ENCODE results near the gene MXD4. TPM values are rescaled to one million over a fixed set of nuclear protein-coding genes. Genes with fewer than 3 reads are reported as not detected.

Gene MXD4
- polyA plus RNA-seq, 1 of the 3 experiments (the other 2 are of a cell fraction), result 38.6 TPM

GRCh38 chr4:2273221-2273620 lies 11.3 kb upstream of the MXD4 start (continued):
- TF ChIP-seq FOXM1 (IDR thresholded peaks at IDR 0.05; ENCODE audit: low read depth) (no peak), SIN3A (IDR thresholded peaks at IDR 0.05; ENCODE audit: borderline replicate concordance, low read depth, low read length) (no peak), TCF12 (IDR thresholded peaks at IDR 0.05) (no peak), MXI1 (IDR thresholded peaks at IDR 0.05; ENCODE audit: low read depth, low read length) (no peak), JUND (IDR thresholded peaks at IDR 0.05) (no peak), TEAD4 (IDR thresholded peaks at IDR 0.05; ENCODE audit: borderline replicate concordance, insufficient read depth) (no peak), ELF1 (IDR thresholded peaks at IDR 0.05) (no peak)

GRCh38 chr4:2272828-2273120 lies 10.9 kb upstream of the MXD4 start:
- H2AFZ ChIP-seq (ENCODE audit: low read depth), result no peak overlapping the region
- no peaks in the 10 kb centered on the region for H3K27me3 ChIP-seq (ENCODE audit: insufficient read depth)
- WGBS (ENCODE audit: low lambda C conversion rate), result 20% methylated on average over 1 of the region's 6 CpGs
- H3K9me2 ChIP-seq, result no peaks in the 10 kb centered on the region
- no peaks in the 10 kb centered on the region for H4K20me1 ChIP-seq (ENCODE audit: insufficient read depth)
- ChIA-PET POLR2A (no interaction called here), CTCF (interaction anchor here (1.3 kb wide), 1 partner anchor 29 kb away, joined by 3 read pairs; no protein-coding TSS in a partner anchor)
- no peak for TF ChIP-seq POLR2AphosphoS5 (IDR thresholded peaks at IDR 0.05; ENCODE audit: low read depth, low read length)
- no peak for TF ChIP-seq ZBTB33 (IDR thresholded peaks at IDR 0.05; ENCODE audit: borderline replicate concordance, low read depth)
- TF ChIP-seq CHD2 (IDR thresholded peaks at IDR 0.05; ENCODE audit: low read length, partially characterized antibody), result no peak
- no peak overlapping the region for H3K4me2 ChIP-seq
- no peak overlapping the region for H3K4me3 ChIP-seq (ENCODE audit: low read depth in 2 of 2, low read length in 1 of 2)
- H3K9ac ChIP-seq, result no peak overlapping the region
- no peak overlapping the region for H3K27ac ChIP-seq (ENCODE audit: low read depth in 2 of 2, low read length in 1 of 2)
- H3K79me2 ChIP-seq (ENCODE audit: insufficient read depth), result no peaks in the 10 kb centered on the region
- no peak for DNase-seq
- no peaks in the 10 kb centered on the region for H3F3A ChIP-seq (replicated peaks; ENCODE audit: insufficient read depth)
- peaks cover 0 to 44% of the 10 kb centered on the region in 2 experiments; a peak in 1 of 4 replicates for H3K4me1 ChIP-seq (ENCODE audit: control insufficient read depth in 1 of 2, insufficient read depth in 2 of 2, low read depth in 1 of 2, low read length in 1 of 2)
- no peaks in the 10 kb centered on the region for H3K9me3 ChIP-seq
- H3K36me3 ChIP-seq (replicated peaks in 1 of 2; ENCODE audit: control insufficient read depth in 1 of 2, insufficient read depth in 2 of 2, low read length in 1 of 2), result no peaks in the 10 kb centered on the region

GRCh38 chr4:2272026-2272827 lies 10.3 kb upstream of the MXD4 start:
- POLR2A ChIA-PET, result no interaction called here
- H3K27me3 ChIP-seq (ENCODE audit: insufficient read depth), result no peaks in the 10 kb centered on the region

More at GRCh38 chr4:2272026-2272827, 10.3 kb upstream of the MXD4 start:
- Histone ChIP-seq H3K4me3 (ENCODE audit: low read depth in 2 of 2, low read length in 1 of 2) (no peak overlapping the region), H3K9ac (no peak overlapping the region), H3K4me2 (no peak overlapping the region), H3F3A (replicated peaks; ENCODE audit: insufficient read depth) (no peaks in the 10 kb centered on the region), H3K9me2 (no peaks in the 10 kb centered on the region), H3K79me2 (ENCODE audit: insufficient read depth) (no peaks in the 10 kb centered on the region), H3K4me1 (ENCODE audit: control insufficient read depth in 1 of 2, insufficient read depth in 2 of 2, low read depth in 1 of 2, low read length in 1 of 2) (peaks cover 0 to 47% of the 10 kb centered on the region in 2 experiments; a peak in 1 of 4 replicates), H3K36me3 (replicated peaks in 1 of 2; ENCODE audit: control insufficient read depth in 1 of 2, insufficient read depth in 2 of 2, low read length in 1 of 2) (no peaks in the 10 kb centered on the region), H3K9me3 (no peaks in the 10 kb centered on the region), H4K20me1 (ENCODE audit: insufficient read depth) (no peaks in the 10 kb centered on the region), H2AFZ (ENCODE audit: low read depth) (no peak overlapping the region), H3K27ac (ENCODE audit: low read depth in 2 of 2, low read length in 1 of 2) (no peak overlapping the region)
- WGBS (ENCODE audit: low lambda C conversion rate), result 82% methylated on average over 12 of the region's 25 CpGs
- no peak for TF ChIP-seq EP300 (IDR thresholded peaks at IDR 0.05; ENCODE audit: borderline replicate concordance in 1 of 2, low read depth in 1 of 2, low read length in 1 of 2)
- no peak for TF ChIP-seq POLR2AphosphoS5 (IDR thresholded peaks at IDR 0.05; ENCODE audit: low read depth, low read length)
- TF ChIP-seq CHD2 (IDR thresholded peaks at IDR 0.05; ENCODE audit: low read length, partially characterized antibody), result no peak
- TF ChIP-seq GATA2 (CRISPR knock-in tag; IDR thresholded peaks at IDR 0.05), result no peak
- TF ChIP-seq USF1 (IDR thresholded peaks at IDR 0.05; ENCODE audit: borderline replicate concordance, low read depth), result no peak
- TF ChIP-seq ELF1 (IDR thresholded peaks at IDR 0.05), result no peak
- TF ChIP-seq YY1 (IDR thresholded peaks at IDR 0.05; ENCODE audit: low read depth), result no peak
- TF ChIP-seq REST (IDR thresholded peaks at IDR 0.05; ENCODE audit: low read depth, low read length), result no peak
- TF ChIP-seq MEF2A (IDR thresholded peaks at IDR 0.05; ENCODE audit: borderline replicate concordance, low read depth), result no peak
- TF ChIP-seq FOSL2 (IDR thresholded peaks at IDR 0.05; ENCODE audit: borderline replicate concordance, low read depth), result no peak
- DNase-seq, result no peak
- CTCF ChIA-PET, result interaction anchor here (1.1 kb wide), 1 partner anchor 14 kb away, joined by 3 read pairs; no protein-coding TSS in a partner anchor

Data from SK-N-SH (cell line).